HG02884 (cell line): Measurements from ENCODE around the gene ACBD6.
"Not testable (repeated sequence)": the region's sequence is repeated elsewhere in the genome, so short reads cannot be mapped to it uniquely, and the experiment has no call there.

Experiments
- ATAC-seq: cut with Tn5 transposase; IDR thresholded peaks from one replicate; pipeline ENCODE4 v1.9.1; 2021; ENCODE audit warnings: mild to moderate bottlenecking, moderate library complexity; ENCODE audit not compliant: unreplicated experiment

The ACBD6 gene

GRCh38 chr1:180489976-180490375 is 12.4 kb downstream of the ACBD6 start:
- ATAC-seq, result no peak

- ATAC-seq, result no peak
Observed at GRCh38 chr1:180489313-180489712, 13.1 kb downstream of the ACBD6 start.

- no peak for ATAC-seq
Observed at GRCh38 chr1:180488661-180489060, 13.7 kb downstream of the ACBD6 start.

GRCh38 chr1:180486092-180486491 is 16.3 kb downstream of the ACBD6 start:
- ATAC-seq, result no peak

GRCh38 chr1:180484490-180484889 is 17.9 kb downstream of the ACBD6 start:
- no peak for ATAC-seq

GRCh38 chr1:180482425-180483275 is 19.7 kb downstream of the ACBD6 start:
- no peak for ATAC-seq

- no peak for ATAC-seq
Observed at GRCh38 chr1:180470031-180470430, 32.3 kb downstream of the ACBD6 start.

- ATAC-seq, result no peak
Observed at GRCh38 chr1:180468311-180468710, 34.1 kb downstream of the ACBD6 start.

GRCh38 chr1:180462102-180462501 is 40.3 kb downstream of the ACBD6 start:
- no peak for ATAC-seq

GRCh38 chr1:180461682-180462081 is 40.7 kb downstream of the ACBD6 start:
- not testable (repeated sequence) for ATAC-seq

- ATAC-seq, result no peak
Observed at GRCh38 chr1:180458807-180459206, 43.6 kb downstream of the ACBD6 start.

GRCh38 chr1:180456191-180456590 is 46.2 kb downstream of the ACBD6 start:
- ATAC-seq, result no peak

- no peak for ATAC-seq
Observed at GRCh38 chr1:180451504-180451903, 50.9 kb downstream of the ACBD6 start.

- ATAC-seq, result no peak
Observed at GRCh38 chr1:180444522-180444921, 57.9 kb downstream of the ACBD6 start.

- no peak for ATAC-seq
Observed at GRCh38 chr1:180440335-180440734, 62.0 kb downstream of the ACBD6 start.

GRCh38 chr1:180435566-180435965 is 66.8 kb downstream of the ACBD6 start:
- ATAC-seq, result no peak

GRCh38 chr1:180433873-180434272 is 68.5 kb downstream of the ACBD6 start:
- no peak for ATAC-seq

GRCh38 chr1:180431683-180432082 is 70.7 kb downstream of the ACBD6 start:
- no peak for ATAC-seq

GRCh38 chr1:180428782-180429695 is 73.3 kb downstream of the ACBD6 start:
- ATAC-seq, result no peak

GRCh38 chr1:180425952-180426351 is 76.4 kb downstream of the ACBD6 start:
- ATAC-seq, result no peak

- ATAC-seq, result no peak
Observed at GRCh38 chr1:180424848-180425457, 77.4 kb downstream of the ACBD6 start.
